Fibroblast of skin of right quadriceps (primary cell): ENCODE data around the gene ITPR2.
"Not testable (repeated sequence)": the region's sequence is repeated elsewhere in the genome, so short reads cannot be mapped to it uniquely, and the experiment has no call there.

ENCODE experiments used
- DNase-seq: peaks from one replicate; pipeline ENCODE4 v3.0.0-alpha.2; 2013

ITPR2 gene

DNA sequence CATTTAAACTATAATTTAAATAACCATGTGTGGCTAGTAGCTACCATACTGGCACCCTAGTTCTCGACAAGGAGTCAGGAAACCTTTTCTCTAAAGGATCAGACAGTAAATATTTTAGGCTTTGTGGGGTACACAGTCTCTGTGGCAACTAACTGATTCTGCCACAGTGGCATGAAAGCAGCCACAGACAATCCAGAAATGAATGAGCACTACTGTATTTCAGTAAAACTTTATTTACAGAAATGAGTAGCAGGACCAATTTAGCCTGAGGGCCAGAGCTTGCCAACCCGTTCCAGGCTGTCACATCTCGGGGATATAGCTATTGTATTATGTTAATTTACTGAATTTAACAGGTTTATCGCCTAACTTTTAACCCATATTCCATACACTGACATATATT, 278.7 kb downstream of the ITPR2 start:
- no peak for DNase-seq

GRCh38 chr12:26551385-26551784, 281.6 kb downstream of the ITPR2 start:
- no peak for DNase-seq

DNA sequence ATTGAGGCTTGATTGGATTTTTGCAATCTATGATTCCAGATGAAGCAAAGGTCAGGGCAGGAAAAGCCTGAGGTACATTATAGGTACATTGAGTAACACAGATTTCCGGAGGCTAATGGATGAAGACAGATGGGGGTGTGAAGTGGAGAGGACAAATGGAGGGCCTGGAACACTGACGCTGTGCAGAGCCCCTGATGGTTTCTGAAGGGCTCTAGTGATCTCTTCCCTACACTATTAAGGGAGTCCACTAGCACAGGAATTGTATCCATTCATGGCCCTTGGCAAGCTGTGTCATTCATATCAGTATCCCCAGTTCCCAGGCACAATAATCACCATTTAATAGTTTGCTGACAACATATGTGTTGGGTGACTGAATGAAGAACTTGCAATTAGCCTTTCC, 284.8 kb downstream of the ITPR2 start:
- no peak for DNase-seq

GRCh38 chr12:26546535-26547314, 286.3 kb downstream of the ITPR2 start:
- no peak for DNase-seq

GRCh38 chr12:26539131-26539530, 293.9 kb downstream of the ITPR2 start:
- DNase-seq, result no peak

- no peak for DNase-seq
Observed at GRCh38 chr12:26537651-26538050, 295.3 kb downstream of the ITPR2 start.

DNA sequence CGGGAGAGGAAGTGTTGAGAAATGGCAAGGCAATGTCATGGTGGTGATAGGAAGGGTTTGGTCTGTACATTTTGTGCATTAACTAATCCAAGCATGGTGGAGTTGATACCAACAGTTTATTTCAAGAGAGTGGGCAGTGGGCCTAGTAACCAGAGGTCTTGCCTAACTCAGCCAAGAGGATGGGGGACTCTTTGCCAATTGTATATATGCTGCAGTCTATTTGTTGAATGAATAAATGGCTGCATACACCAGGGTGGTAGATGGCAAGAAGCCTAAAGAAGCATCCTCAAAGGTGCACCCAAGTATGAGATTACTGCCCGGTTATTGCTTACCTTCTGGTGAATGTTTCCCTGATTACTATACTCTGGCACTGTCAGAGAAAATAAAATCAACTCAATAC, 295.9 kb downstream of the ITPR2 start:
- DNase-seq, result no peak

DNA sequence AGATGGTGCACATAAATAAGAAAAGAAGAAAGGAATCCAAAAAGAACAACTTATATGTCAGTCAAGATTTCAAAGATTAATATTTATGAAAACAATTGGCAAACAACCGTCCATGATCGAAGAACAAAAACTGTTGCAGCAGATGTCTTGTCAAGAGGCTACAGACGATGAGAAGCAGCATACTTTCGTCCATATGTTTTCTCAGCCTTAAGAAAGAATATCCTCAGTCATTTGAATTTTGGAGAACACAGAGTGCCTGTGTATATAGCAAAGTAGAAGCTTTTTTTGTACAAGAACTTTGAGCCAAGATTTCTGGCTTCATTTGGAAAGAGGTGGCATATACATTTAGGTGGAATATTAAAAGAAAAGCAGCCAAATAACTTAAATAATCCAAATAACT, 297.2 kb downstream of the ITPR2 start:
- no peak for DNase-seq

GRCh38 chr12:26534071-26534470, 298.9 kb downstream of the ITPR2 start:
- DNase-seq, result no peak

GRCh38 chr12:26533211-26533610, 299.8 kb downstream of the ITPR2 start:
- no peak for DNase-seq

DNA sequence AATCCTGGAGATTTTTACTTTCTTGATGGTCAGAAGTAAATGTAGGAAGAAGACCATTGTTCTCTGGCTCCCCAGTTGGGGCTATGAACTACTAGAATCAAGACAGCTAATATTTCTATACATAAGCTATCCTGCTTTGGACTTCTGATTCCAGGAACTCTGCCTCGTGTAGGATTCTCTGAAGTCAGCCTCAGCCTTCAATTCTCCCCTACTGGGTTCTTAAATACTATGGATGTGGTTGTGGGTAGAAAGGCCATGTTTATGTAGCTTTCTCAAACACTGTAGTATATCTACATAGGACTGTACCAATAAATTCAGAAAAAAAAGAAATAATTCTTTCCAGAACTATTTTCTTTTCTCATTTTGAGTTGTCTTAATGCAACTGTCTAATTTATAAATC, 302.5 kb downstream of the ITPR2 start:
- DNase-seq, result no peak

DNA sequence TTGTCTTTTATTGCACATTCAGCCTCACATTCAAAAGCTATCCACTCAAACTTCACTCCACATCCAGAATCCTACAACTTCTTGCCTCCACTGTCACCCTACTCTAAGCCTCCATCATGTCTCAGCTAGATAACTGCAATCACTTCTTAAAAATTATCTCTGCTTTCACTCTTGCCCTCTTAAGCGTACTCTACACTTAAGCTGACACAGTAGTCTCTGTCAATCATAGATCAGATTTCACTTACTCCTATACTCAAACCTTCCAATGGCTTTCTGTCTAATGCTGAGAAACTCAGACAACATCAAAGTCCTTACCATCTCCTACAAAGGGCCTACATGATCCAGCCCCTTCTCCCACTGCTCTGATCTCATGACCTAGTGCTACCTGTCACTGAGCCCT, 304.1 kb downstream of the ITPR2 start:
- no peak for DNase-seq

- DNase-seq, result no peak
Observed at GRCh38 chr12:26527682-26528081, 305.3 kb downstream of the ITPR2 start.

GRCh38 chr12:26524862-26525465, 308.0 kb downstream of the ITPR2 start:
- peak; percentile 9 for DNase-seq

GRCh38 chr12:26523708-26524150, 309.3 kb downstream of the ITPR2 start:
- peak; percentile 84 for DNase-seq

DNA sequence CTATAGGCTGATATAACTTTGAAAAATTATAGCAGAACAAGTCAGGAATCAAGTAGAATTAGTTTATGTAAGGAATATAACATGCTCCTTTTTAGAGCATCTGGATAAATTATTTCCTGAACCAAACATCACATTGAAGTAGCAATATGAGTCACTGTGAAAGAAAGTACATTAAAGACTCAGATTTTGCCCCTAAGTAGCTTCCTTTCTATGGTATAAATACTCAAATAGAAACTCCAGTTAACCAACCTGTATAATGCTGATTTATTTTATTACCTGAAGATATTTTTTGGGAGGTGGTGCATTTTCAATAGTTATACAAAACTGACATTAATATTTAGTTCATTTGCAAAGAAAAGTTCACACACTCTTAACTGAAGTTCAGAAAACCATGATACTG, 312.1 kb downstream of the ITPR2 start:
- no peak for DNase-seq

GRCh38 chr12:26520109-26520508, 312.9 kb downstream of the ITPR2 start:
- no peak for DNase-seq

GRCh38 chr12:26519462-26519861, 313.5 kb downstream of the ITPR2 start:
- no peak for DNase-seq

DNA sequence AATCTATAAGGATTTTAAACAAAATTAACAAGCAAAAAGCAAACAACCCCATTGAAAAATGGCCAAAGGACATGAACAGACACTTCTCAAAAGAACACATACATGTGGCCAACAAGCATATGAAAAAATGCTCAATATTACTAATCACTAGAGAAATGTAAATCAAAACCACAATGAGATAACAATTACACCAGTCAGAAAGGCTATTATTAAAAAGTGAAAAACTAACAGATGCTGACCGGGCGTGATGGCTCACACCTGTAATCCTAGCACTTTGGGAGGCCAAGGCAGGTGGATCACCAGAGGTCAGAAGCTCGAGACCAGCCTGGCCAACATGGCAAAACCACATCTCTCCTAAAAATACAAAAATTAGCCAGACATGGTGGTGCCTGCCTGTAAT, 315.7 kb downstream of the ITPR2 start:
- DNase-seq, result not testable (repeated sequence)

- DNase-seq, result no peak
Observed at GRCh38 chr12:26514364-26514763, 318.6 kb downstream of the ITPR2 start.

- no peak for DNase-seq
Observed at GRCh38 chr12:26513363-26514043, 319.5 kb downstream of the ITPR2 start.

DNA sequence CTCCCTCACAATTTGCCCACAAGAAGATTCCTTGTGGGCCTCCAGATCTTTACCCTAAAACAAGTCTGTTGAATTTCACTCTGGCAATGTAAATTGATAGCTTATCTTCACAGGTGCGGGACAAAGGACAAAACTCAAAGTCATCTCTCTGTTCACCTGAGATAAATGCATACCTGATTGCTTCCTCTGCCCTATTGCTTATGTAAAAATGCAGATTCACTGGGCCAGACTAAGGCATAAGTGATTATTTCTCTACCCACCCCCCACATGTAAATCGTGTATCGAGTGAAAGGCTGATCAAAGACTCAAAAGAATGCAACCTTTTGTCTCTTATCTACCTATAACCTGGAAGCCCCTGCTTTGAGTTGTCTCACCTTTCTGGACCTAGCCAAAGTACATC, 320.8 kb downstream of the ITPR2 start:
- DNase-seq, result no peak

GRCh38 chr12:26510354-26510674, 322.7 kb downstream of the ITPR2 start:
- DNase-seq, result no peak

- DNase-seq, result no peak
Observed at GRCh38 chr12:26507613-26508012, 325.4 kb downstream of the ITPR2 start.
